Measurements from ENCODE around the gene DNAH14. TPM values are rescaled to one million over a fixed set of nuclear protein-coding genes. Genes with fewer than 3 reads are reported as not detected.
A peak's percentile ranks its signal among the peaks of the same experiment; 100 is the strongest.

DNAH14 gene
- total and polyA plus RNA-seq, 2 of the 13 experiments (the other 11 are each of a cell fraction or from before 2014, with no cell fraction given) = 4.5 to 27.5 TPM

DNA sequence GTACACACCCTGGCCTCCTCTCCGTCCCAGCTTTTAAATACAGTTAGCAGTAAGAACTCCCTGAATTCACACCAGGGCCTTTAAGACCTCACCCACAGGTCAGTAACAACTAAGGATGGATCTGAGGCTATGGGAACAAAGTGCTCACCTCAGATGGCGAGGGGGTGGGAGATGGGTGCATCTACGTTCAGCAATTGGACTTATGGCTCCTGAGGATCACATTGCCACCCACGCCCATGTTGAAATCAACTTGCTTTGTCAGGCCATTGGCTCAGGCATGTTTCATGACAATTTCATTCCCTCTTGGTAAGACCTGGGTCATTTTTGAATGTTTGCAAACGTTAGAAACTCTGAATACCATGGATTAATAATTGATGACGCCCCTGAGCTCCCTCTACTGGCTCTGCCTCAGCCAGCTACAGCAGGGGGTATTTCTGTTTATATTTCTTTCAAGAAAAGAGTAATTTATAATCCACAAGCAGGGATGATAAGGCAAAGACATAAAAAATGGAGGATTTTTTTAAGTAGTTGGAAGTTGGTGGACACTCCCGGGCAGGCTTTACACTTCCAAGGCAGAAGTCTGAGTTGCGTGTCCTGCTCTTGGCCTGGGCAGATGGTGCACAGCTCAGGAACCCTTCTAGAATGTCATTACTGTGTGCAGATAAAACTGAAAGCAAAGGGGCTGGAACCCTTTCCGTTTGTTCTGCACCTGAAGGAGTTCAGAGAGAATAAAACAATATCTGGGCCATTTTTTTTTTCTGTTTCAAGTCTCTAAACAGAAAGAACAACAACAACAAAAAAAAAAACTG, 512.0 kb downstream of the DNAH14 start (continued):
- TF ChIP-seq GLI4 (CRISPR knock-in tag; IDR thresholded peaks at IDR 0.05; ENCODE audit: borderline replicate concordance) (no peak), ZSCAN21 (CRISPR knock-in tag; IDR thresholded peaks at IDR 0.05; ENCODE audit: borderline replicate concordance) (no peak), ZNF3 (CRISPR knock-in tag; IDR thresholded peaks at IDR 0.05) (no peak; the same call in 1 of the 2 replicates), ZNF598 (CRISPR knock-in tag; IDR thresholded peaks at IDR 0.05; ENCODE audit: borderline replicate concordance) (no peak), ZNF207 (IDR thresholded peaks at IDR 0.05; ENCODE audit: borderline replicate concordance) (no peak), ETV5 (CRISPR knock-in tag; IDR thresholded peaks at IDR 0.05; ENCODE audit: borderline replicate concordance) (no peak), SIN3B (IDR thresholded peaks at IDR 0.05; ENCODE audit: low read length) (no peak), ZNF329 (CRISPR knock-in tag; IDR thresholded peaks at IDR 0.05; ENCODE audit: low read depth) (no peak), ZNF138 (CRISPR knock-in tag; IDR thresholded peaks at IDR 0.05; ENCODE audit: low read depth) (no peak), ZNF773 (CRISPR knock-in tag; IDR thresholded peaks at IDR 0.05; ENCODE audit: borderline replicate concordance) (no peak), RFX3 (CRISPR knock-in tag; IDR thresholded peaks at IDR 0.05) (no peak), KDM3A (CRISPR knock-in tag; IDR thresholded peaks at IDR 0.05; ENCODE audit: low read depth) (0 out of 2 replicates have a peak, but pooled peaks have one; percentile 34), NFATC3 (CRISPR knock-in tag; IDR thresholded peaks at IDR 0.05) (no peak), MATR3 (CRISPR knock-in tag; IDR thresholded peaks at IDR 0.05) (no peak), ZNF317 (CRISPR knock-in tag; IDR thresholded peaks at IDR 0.05) (no peak), ZMAT3 (CRISPR knock-in tag; conservative IDR thresholded peaks at IDR 0.05) (no peak), MYNN (CRISPR knock-in tag; IDR thresholded peaks at IDR 0.05; ENCODE audit: low read depth) (no peak), FOXO1 (CRISPR knock-in tag; IDR thresholded peaks at IDR 0.05) (no peak), CREB1 (IDR thresholded peaks at IDR 0.05) (peak; percentile 53; the same call in 1 of the 2 replicates), CREB1 (CRISPR knock-in tag; IDR thresholded peaks at IDR 0.05) (peak; percentile 59), MAFG (CRISPR knock-in tag; IDR thresholded peaks at IDR 0.05) (no peak), RNF2 (conservative IDR thresholded peaks at IDR 0.05; ENCODE audit: low read depth) (no peak)
- TF ChIP-seq, protein P1, sequence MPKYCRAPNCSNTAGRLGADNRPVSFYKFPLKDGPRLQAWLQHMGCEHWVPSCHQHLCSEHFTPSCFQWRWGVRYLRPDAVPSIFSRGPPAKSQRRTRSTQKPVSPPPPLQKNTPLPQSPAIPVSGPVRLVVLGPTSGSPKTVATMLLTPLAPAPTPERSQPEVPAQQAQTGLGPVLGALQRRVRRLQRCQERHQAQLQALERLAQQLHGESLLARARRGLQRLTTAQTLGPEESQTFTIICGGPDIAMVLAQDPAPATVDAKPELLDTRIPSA (CRISPR knock-in tag; IDR thresholded peaks at IDR 0.05; ENCODE audit: borderline replicate concordance) = no peak
- TF ChIP-seq, protein P2, sequence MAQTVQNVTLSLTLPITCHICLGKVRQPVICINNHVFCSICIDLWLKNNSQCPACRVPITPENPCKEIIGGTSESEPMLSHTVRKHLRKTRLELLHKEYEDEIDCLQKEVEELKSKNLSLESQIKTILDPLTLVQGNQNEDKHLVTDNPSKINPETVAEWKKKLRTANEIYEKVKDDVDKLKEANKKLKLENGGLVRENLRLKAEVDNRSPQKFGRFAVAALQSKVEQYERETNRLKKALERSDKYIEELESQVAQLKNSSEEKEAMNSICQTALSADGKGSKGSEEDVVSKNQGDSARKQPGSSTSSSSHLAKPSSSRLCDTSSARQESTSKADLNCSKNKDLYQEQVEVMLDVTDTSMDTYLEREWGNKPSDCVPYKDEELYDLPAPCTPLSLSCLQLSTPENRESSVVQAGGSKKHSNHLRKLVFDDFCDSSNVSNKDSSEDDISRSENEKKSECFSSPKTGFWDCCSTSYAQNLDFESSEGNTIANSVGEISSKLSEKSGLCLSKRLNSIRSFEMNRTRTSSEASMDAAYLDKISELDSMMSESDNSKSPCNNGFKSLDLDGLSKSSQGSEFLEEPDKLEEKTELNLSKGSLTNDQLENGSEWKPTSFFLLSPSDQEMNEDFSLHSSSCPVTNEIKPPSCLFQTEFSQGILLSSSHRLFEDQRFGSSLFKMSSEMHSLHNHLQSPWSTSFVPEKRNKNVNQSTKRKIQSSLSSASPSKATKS (CRISPR knock-in tag; IDR thresholded peaks at IDR 0.05) = no peak
- TF ChIP-seq, protein P3, sequence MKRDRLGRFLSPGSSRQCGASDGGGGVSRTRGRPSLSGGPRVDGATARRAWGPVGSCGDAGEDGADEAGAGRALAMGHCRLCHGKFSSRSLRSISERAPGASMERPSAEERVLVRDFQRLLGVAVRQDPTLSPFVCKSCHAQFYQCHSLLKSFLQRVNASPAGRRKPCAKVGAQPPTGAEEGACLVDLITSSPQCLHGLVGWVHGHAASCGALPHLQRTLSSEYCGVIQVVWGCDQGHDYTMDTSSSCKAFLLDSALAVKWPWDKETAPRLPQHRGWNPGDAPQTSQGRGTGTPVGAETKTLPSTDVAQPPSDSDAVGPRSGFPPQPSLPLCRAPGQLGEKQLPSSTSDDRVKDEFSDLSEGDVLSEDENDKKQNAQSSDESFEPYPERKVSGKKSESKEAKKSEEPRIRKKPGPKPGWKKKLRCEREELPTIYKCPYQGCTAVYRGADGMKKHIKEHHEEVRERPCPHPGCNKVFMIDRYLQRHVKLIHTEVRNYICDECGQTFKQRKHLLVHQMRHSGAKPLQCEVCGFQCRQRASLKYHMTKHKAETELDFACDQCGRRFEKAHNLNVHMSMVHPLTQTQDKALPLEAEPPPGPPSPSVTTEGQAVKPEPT (CRISPR knock-in tag; IDR thresholded peaks at IDR 0.05; ENCODE audit: low read depth) = no peak
- TF ChIP-seq, protein P4, sequence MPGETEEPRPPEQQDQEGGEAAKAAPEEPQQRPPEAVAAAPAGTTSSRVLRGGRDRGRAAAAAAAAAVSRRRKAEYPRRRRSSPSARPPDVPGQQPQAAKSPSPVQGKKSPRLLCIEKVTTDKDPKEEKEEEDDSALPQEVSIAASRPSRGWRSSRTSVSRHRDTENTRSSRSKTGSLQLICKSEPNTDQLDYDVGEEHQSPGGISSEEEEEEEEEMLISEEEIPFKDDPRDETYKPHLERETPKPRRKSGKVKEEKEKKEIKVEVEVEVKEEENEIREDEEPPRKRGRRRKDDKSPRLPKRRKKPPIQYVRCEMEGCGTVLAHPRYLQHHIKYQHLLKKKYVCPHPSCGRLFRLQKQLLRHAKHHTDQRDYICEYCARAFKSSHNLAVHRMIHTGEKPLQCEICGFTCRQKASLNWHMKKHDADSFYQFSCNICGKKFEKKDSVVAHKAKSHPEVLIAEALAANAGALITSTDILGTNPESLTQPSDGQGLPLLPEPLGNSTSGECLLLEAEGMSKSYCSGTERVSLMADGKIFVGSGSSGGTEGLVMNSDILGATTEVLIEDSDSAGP (CRISPR knock-in tag; IDR thresholded peaks at IDR 0.05; ENCODE audit: borderline replicate concordance) = no peak
